Measurements from ENCODE around the gene UTP11.
"Not testable (repeated sequence)": the region's sequence is repeated elsewhere in the genome, so short reads cannot be mapped to it uniquely, and the experiment has no call there.

Gene UTP11

DNA sequence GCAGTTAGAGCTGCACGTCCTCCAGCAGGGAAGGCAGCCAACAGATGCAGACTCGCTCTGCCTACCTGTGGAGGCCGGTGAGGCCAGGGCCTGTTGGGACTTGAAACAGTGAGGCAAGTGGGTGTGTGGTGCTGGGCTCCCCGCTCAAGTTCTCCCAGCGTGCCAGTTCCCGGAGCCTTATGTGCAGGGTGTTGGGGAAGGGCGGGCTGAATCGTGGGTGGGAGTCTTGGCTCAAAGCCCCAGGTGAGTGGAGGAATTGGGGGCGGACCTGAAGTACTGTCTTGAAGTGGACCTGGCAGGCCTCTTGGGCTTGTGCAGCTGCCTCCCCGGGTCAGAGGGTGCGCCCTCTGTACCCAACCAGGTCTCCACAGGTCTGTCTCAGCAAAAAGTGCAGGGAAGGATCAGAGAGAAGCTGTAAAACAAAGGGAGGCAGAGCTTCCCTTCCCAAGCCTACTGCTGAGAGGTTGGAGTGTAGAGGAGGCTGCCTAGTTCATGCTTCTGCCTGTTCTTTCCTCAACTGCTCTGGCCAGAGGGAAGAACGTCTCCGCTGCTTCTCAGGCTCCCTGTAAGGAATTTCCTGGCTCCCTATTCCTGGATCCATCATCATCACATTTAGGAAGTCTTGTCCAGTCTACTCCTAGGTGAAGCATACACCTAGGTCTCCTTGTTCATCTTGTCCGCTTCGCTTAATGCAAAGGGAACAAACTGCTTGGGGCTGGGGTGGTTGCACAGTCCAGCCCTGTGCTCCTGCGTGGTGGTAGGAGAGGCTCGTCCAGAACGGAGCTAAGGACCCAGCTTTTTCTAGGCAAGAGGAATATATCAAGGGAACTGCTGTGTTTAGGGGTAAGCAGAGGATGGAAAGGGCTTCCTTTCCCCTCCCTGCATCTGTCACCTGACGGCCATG, 14.9 kb downstream of the UTP11 start:
- DNase-seq (ENCODE audit: low read depth in 2 of 2, low spot score in 1 of 2), result no peak

DNA sequence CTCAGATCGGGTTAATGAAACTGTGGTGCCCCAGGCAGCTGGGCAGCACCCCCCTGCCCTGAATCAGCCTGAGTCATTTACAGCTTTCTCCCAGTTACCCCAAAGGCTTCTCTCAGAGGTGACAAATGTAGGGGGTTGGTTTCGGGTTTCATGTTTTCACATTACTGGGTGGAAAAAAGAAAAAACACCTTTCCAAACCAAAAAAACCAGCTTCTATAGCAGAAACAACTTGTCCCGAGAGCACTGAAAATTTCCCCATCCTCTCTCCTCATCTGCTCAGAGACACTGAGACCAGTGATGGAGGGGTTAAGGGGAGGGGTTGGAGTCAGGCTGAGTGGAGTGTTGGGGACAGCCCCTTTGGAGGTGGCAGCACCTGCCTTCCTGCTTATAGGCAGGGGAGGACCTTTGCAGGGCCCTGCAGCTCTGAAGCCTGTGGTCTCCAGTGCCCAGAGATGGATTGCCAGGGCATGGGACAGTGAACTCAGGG, 15.6 kb downstream of the UTP11 start:
- no peak for DNase-seq (ENCODE audit: low read depth in 2 of 2, low spot score in 1 of 2)

DNA sequence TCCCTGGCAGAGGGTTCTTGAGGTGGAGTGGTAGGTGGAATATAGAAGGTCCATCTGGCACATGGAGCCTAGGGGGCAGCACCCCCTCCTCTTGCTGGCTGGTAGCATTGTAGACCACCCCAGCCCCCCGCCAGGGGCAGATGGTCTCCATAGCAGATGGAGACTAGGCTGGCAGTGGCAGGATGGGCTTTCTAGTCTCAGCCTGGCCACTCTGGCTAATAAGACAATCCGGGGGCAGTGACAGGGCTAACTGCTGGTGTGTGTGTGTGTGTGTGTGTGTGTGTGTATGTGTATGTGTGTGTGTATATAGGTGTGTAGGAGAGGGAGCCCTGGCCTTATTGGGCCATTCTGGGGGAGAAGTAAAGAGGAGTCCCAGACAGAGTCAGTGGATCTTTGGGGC, 16.1 kb downstream of the UTP11 start:
- no peak for DNase-seq (ENCODE audit: low read depth in 2 of 2, low spot score in 1 of 2)

DNA sequence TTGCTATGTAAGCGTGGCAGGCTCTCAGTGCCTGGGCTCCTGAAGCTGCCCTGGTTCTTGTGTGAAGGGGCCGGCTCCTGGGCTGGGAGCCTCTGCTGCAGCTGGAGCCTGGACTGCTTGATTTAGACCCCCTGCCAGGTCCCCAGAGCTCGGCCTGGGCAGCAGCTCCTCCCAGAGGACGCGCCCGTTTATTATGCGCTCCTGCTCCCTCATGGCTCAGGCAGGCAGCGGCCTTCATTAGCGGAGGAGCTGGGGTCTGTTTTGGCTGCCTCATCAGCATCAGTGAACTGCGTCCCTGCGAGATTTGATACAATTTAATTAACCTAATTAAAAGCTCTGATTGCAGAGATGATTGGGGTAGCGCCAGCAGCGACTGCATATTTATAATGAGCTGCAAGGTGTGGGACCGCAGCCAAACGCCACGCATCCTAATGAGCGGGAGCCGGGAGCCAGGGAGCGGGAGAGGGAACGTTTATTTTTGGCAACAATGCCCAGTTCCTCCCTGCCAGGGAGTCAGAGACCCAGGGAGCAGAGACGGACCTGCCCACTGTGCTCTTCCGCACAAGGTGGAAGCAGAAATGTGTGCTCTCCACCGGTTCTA, 16.6 kb downstream of the UTP11 start:
- DNase-seq (ENCODE audit: low read depth in 2 of 2, low spot score in 1 of 2), result no peak

DNA sequence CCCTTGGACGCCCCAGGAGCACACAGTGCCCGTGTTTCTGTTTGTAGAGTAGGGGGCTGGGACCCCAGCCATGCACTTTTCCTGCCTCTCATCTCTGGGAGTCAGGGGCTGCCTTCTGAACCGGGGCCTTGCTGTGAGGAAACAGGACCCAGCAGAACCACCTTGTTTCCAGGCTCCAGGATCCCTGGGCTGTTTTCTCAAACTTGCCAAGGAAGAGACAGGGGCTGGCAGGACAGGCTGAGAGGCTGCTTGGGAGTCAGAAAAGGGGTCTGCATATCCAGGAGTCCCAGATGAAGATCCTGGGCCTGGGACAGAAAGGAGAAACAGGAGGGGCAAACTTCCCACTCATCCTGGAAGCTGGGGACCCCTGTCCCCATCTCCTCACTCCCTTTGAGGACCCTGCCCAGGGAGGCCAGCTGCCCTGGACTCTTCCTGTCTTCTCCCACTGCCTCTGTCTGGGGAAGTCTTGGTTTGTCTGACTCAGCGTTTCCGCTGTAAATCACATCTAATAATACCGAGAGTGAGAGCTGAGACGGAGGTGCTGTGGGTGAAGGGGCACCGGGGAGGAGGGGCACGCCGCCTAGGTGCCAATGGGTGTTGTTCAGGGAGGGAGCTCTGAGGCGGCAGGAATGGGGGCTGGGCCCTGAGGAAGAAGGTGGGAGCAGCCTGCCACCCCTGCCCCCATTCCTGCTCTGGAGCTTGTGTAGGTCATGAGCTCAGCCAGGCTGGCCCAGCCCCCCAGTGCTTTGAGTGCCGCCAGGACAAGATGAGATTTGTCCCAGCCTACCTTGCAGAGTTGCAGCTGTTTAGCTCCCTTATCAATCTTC, 17.4 kb downstream of the UTP11 start:
- DNase-seq (ENCODE audit: low read depth in 2 of 2, low spot score in 1 of 2), result no peak

DNA sequence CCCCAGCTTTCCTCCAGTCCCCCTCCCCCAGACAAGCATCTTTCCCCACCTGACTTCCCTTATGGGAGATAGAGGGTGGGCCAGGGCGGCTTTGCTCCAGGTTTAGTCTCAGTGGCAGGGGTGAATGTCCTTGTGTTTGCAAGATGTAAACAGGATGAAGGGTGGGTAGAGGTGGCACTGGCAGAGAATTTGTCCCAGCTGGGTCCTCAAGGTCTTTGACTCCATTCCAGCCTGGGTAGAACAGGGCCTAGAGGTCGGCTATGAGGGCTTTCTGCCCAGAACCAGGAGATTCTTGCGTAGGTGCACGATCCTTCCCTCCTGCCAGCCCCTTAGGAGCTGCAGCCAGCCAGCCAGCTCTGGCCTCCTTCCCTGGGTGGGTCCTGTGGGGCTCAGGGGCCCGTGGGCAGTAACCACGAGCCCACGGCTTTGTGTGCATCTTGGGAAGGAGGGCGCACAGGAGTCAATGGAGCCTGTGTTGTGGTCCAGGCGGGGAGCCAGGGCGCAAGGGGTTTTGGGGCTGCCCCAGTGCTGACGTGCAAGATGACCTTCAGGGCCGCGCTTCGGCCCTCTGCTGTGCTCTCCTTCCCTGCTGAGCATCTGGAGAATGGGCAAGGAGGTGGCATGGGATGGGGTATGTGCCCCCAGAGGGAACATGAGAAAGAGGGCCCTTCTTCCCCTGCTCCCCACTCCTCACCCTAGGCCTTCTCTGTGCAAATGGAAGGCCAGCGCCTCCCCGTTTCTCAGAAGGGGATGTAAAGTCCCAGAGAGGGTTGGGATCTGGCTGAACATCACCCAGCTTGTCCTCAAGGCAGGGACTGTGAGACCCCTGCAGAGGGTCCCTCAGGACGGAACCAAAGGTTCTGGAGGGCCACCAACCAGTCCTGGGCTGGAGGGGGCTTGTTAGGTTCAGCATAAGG, 18.3 kb downstream of the UTP11 start:
- DNase-seq (ENCODE audit: low read depth in 2 of 2, low spot score in 1 of 2), result no peak

DNA sequence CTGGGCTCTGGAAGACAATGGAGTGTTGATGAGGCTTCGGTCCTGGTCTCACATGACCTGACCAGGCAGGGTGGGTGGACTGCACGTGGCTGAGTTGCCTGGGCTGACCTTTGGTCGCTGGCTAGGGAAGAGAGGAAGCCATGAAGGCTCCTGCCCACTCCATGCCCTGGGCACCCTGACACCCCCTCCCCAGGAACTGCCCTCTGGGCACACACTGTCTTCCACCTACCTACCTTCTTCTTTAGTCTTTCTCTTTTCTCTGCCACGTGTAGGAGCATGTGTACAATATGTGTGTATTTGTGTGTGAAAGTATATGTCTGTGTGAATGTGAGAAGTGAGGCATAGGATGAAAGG, 19.0 kb downstream of the UTP11 start:
- DNase-seq (ENCODE audit: low read depth in 2 of 2, low spot score in 1 of 2), result no peak

DNA sequence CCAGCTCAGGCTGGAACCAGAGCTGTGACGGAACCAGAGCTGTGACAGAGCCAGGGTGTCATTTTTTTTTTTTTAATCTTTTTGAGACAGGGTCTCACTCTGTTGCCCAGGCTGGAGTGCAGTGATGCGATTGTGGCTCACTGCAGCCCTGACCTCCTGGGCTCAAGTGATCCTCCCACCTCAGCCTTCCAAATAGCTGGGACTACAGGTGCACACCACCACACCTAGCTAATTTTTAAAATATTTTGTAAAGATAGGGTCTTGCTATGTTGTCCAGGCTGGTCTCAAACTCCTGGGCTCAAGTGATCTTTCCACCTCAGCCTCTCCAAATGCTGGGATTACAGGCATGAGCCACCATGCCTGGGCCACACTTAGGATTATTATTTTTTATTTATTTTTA, 20.5 kb downstream of the UTP11 start:
- not testable (repeated sequence) for DNase-seq (ENCODE audit: low read depth in 2 of 2, low spot score in 1 of 2)

DNA sequence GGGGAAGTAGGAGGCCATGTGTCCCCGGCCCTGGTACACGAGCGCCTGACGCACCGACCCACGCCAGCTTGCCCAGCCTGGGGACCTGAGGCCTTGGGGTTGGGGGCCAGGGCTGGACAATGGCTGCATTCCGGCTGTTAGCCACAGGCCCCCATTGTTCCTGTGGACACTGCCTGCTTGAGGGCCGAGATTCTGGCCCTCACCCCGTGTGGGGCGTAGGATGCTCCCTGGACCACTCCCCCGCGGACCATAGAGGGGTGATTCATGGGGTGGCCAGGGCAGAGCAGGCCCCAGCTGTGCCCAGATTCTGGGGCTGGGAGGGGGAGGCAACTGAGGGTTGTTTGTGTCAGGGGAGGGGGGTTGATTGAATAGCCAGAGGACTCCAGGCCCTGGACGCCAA, 22.3 kb downstream of the UTP11 start:
- no peak for DNase-seq (ENCODE audit: low read depth in 2 of 2, low spot score in 1 of 2)

DNA sequence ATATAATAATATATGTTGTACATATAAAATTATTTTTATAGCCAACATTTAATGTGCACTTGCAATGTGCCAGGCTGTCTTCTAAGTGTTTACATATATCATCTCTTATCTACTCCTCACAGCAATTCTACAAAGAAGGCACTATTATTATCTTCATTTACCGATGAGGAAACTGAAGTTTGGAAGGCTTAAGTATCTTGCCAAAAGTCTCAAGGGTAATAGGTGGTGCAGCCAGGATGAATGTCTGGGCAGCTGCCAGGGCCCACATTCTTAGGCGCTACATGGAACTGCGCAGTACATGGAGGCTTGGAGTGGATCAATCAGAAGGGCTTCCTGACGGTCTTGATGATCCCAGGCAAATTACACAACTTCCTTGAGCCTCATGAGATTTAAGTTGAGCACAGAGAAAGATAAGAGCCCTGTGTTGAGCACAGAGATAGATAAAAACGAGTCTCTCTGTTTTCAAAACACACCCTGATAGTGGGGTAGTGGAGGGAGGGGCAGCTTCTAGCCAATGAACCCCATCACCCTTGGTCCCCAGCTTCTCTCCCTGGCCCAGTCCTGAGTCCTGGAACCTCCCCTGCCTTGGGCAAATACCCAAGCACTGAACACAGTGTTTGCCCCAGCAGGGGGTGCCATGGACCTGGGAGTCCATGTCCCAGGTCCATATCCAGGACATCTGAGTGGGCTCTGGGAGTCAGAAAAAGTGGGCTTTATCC, 24.8 kb downstream of the UTP11 start:
- DNase-seq (ENCODE audit: low read depth in 2 of 2, low spot score in 1 of 2), result no peak

DNA sequence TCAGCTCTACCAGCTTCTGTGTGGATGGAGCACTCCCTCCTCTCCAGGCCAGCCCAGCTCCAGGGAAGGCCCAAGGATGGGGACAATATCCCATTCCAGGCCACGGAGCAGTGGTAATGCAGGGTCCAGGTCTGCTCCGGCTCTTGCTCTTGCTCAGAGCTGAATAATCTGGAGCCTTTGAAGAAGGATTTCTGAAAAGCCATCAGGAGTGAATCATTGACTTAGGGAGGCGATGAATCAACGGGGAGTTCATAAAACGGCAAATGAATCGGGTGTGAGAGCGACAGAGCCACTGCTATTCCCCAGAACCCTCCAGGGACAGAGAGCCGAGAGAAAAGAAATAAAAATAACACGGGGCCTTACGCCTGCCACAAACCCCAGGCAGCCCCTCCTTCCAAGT, 26.3 kb downstream of the UTP11 start:
- DNase-seq (ENCODE audit: low read depth in 2 of 2, low spot score in 1 of 2), result no peak

DNA sequence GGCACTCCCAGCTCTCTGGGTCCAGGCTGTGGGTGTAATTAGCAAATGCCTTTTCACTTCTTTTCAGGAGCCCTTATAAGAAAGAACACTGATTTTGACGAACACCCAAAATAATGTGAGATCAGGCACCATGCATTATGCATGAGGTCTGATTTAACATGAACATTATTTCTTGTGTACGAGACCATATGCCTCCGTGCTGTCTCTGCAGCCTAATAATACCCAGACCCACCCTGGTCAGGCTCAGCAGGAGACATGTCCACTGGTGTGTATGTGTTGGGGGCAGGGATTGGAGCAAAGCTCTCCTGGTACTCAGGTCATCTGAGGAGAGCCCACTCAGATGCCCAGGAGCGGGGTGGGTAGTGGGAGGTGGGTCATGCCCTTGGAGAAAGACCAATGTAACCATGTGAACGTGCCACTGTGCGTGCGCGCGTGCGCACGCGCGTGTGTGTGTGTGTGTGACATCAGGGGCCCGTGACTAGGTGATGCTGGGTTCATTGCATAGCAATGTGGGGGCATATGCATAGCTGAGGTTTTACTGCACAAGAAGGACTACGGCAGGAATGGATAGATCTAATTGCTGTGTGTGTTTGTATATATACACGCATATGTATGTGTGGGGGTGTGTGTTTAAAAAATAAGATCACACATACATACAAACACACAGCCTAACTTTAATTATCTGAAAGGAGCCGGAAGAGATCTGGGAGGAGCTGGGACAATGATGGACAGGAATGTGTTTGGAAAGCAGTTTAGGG, 27.0 kb downstream of the UTP11 start:
- DNase-seq (ENCODE audit: low read depth in 2 of 2, low spot score in 1 of 2), result no peak

DNA sequence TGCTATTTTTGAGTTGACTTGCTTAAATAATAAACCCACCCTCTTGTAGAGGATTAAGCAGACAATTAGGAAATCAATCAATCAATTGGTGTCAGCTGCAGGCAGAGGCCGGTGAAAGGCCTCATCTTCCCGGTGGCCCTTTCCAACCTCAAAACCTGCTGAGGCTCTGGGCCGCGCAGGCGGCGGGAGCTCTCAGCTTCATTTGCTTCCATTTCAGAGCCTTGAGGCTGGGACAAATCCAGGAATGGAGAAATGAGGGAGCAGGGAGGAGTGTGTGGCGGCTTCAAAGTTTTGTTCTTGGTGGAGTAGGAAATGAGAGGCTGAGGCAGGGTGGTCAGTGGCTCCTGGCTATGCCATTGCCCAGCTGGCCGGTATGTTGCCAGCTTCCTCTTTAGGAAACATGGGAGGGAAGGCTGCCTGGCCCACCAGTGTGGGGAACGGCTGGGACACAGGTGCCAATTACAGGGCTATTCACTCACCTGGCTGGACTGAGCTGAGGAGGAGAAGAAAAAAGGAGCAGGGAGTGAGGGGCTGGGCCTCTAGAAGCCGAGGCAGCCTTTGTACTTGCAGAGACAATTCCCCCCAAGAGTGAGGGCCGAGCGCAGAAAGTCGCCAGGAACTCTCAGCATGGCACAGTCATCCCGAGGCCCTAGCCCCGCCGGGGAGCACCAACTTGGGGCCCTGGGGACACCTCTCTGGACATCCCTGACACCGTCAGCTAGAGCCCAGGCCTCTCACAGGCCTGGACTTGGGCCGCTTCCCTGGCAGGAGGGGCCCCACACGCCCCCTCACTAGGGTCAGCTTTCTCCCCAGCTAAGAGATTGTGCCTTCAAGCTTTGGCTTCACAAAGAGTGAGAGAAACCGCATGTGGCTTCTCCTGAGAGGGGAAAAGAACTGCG, 29.7 kb downstream of the UTP11 start:
- DNase-seq (ENCODE audit: low read depth in 2 of 2, low spot score in 1 of 2), result no peak

DNA sequence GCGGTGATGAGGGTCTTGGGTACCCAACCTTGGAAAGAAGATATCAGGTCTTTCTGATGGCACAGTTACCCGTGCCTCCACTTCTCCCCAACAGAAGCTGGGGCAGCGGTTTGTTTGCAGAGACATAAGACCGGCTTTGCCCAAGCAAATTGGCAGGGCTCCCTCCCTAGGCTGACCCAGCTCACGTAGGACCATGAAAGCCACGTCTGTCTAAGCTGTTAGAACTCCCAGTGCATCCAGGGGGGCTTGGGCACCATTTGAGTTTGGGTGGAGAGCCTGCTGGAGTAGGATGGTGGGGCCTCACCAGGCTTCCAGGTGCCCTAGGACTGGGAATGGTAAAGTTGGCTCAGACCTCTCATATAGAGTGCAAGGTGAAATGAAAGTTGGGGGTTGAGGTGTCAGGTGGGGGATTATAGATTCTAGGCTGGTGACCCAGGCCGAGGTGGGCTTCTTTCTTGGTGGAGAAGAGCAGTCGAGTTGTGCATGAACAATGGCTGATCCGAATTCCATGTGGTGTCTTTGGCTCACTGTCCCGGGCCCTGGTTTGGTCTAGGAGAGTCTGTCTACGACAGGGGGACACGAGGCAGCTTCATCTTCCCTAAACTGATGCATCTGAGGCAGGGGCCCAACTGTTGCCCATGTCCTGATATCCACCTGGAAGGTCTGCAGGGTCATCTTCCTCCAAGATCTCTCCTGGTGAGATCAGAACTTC, 30.7 kb downstream of the UTP11 start:
- DNase-seq (ENCODE audit: low read depth in 2 of 2, low spot score in 1 of 2), result no peak

DNA sequence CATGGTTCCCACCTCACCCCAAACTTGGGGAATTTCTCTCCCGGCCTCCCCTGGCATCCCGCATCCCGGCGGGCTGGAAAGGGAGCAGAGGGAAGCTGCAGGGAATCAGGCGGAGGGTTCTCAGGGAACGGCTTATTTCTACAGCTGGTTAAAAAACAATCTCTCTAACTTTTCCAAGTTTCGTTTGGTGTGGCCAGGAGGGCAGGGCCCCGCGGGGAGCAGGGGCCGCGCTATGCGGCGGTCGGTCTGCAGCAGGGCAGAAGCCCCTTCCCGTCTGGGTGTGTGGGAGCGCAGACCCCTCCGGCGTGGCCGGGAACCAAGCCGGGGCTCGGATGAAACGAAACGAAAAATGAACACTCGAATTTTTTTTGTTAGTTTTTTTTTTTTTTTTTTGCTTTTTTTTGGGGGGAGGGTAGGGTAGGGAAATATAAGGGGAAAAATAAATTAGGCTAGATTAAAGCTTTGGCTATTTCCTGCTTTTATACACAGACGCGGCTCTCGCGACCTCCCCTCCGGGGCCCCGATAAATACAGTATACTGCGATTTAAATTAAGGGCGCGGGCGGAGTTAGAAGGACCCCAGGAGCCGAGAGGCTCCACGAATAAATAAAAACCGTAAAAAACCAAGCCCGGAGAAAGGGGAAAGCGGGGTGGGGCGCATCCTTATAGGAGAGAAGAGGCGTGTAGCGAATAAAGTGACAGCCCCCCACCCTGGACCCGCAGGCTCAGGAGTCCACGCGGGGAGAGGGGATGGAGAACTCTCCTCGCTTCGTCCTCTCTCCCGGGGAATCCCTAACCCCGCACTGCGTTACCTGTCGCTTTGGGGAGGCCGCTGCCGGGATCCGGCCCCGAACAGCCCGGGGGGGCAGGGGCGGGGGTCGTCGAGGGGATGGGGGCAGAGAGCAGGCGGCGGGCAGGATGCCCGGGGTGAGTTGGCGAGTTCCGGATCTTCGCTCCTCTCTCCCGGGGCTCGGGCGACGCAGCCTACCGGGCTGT, 32.0 kb downstream of the UTP11 start:
- no peak for DNase-seq (ENCODE audit: low read depth in 2 of 2, low spot score in 1 of 2)
